ENCODE results near the gene SINHCAF.

GRCh38 chr12:31272607-31273225, 53.2 kb downstream of the SINHCAF start:
- TF ChIP-seq, protein P1, sequence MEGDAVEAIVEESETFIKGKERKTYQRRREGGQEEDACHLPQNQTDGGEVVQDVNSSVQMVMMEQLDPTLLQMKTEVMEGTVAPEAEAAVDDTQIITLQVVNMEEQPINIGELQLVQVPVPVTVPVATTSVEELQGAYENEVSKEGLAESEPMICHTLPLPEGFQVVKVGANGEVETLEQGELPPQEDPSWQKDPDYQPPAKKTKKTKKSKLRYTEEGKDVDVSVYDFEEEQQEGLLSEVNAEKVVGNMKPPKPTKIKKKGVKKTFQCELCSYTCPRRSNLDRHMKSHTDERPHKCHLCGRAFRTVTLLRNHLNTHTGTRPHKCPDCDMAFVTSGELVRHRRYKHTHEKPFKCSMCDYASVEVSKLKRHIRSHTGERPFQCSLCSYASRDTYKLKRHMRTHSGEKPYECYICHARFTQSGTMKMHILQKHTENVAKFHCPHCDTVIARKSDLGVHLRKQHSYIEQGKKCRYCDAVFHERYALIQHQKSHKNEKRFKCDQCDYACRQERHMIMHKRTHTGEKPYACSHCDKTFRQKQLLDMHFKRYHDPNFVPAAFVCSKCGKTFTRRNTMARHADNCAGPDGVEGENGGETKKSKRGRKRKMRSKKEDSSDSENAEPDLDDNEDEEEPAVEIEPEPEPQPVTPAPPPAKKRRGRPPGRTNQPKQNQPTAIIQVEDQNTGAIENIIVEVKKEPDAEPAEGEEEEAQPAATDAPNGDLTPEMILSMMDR (IDR thresholded peaks at IDR 0.05) = no peak
- TF ChIP-seq POLR2A (IDR thresholded peaks at IDR 0.05) = no peak
